ENCODE data around the gene SAMD1.

SAMD1 gene

GRCh38 chr19:14103310-14103709, 12.8 kb upstream of the SAMD1 start:
- Mint-ChIP-seq H3K27ac (no peak overlapping the region), H3K9me3 (no peaks in the 10 kb centered on the region), H3K4me3 (no peak overlapping the region), H3K27me3 (ENCODE audit: low read depth) (no peaks in the 10 kb centered on the region), H3K4me1 (ENCODE audit: low read depth) (no peaks in the 10 kb centered on the region), H3K36me3 (ENCODE audit: low read depth) (peaks cover 10% of the 10 kb centered on the region)

GRCh38 chr19:14102756-14103155, 12.2 kb upstream of the SAMD1 start:
- no peak overlapping the region for H3K4me3 Mint-ChIP-seq
- H3K4me1 Mint-ChIP-seq (ENCODE audit: low read depth): no peaks in the 10 kb centered on the region
- no peaks in the 10 kb centered on the region for H3K9me3 Mint-ChIP-seq
- H3K36me3 Mint-ChIP-seq (ENCODE audit: low read depth): peaks cover 10% of the 10 kb centered on the region
- H3K27me3 Mint-ChIP-seq (ENCODE audit: low read depth): no peaks in the 10 kb centered on the region
- H3K27ac Mint-ChIP-seq: no peak overlapping the region

GRCh38 chr19:14102102-14102696, 11.6 kb upstream of the SAMD1 start:
- H3K27ac Mint-ChIP-seq: no peak overlapping the region
- no peaks in the 10 kb centered on the region for H3K9me3 Mint-ChIP-seq
- no peak overlapping the region for H3K4me3 Mint-ChIP-seq
- no peaks in the 10 kb centered on the region for H3K27me3 Mint-ChIP-seq (ENCODE audit: low read depth)
- H3K4me1 Mint-ChIP-seq (ENCODE audit: low read depth): no peaks in the 10 kb centered on the region
- peaks cover 10% of the 10 kb centered on the region for H3K36me3 Mint-ChIP-seq (ENCODE audit: low read depth)

GRCh38 chr19:14101003-14101545, 10.5 kb upstream of the SAMD1 start:
- no peaks in the 10 kb centered on the region for H3K9me3 Mint-ChIP-seq
- no peak overlapping the region for H3K4me3 Mint-ChIP-seq

GRCh38 chr19:14097532-14098151, 7.1 kb upstream of the SAMD1 start:
- Mint-ChIP-seq H3K36me3 (ENCODE audit: low read depth) (peaks cover 12% of the 10 kb centered on the region), H3K9me3 (peaks cover 8% of the 10 kb centered on the region), H3K27me3 (ENCODE audit: low read depth) (no peaks in the 10 kb centered on the region), H3K4me3 (no peak overlapping the region), H3K4me1 (ENCODE audit: low read depth) (no peaks in the 10 kb centered on the region), H3K27ac (no peak overlapping the region)

More at GRCh38 chr19:14101003-14101545, 10.5 kb upstream of the SAMD1 start:
- Mint-ChIP-seq H3K36me3 (ENCODE audit: low read depth) (peaks cover 13% of the 10 kb centered on the region), H3K27me3 (ENCODE audit: low read depth) (no peaks in the 10 kb centered on the region), H3K27ac (no peak overlapping the region), H3K4me1 (ENCODE audit: low read depth) (no peaks in the 10 kb centered on the region)

- Mint-ChIP-seq H3K4me1 (ENCODE audit: low read depth) (peaks cover 7% of the 10 kb centered on the region), H3K36me3 (ENCODE audit: low read depth) (peaks cover 12% of the 10 kb centered on the region), H3K27ac (no peak overlapping the region), H3K9me3 (peaks cover 8% of the 10 kb centered on the region), H3K27me3 (ENCODE audit: low read depth) (no peaks in the 10 kb centered on the region), H3K4me3 (no peak overlapping the region)
Measured at GRCh38 chr19:14096272-14096992, 5.9 kb upstream of the SAMD1 start.

GRCh38 chr19:14094854-14095253, 4.3 kb upstream of the SAMD1 start:
- Mint-ChIP-seq H3K27ac (no peak overlapping the region), H3K4me1 (ENCODE audit: low read depth) (peaks cover 8% of the 10 kb centered on the region), H3K36me3 (ENCODE audit: low read depth) (peaks cover 8% of the 10 kb centered on the region), H3K27me3 (ENCODE audit: low read depth) (no peaks in the 10 kb centered on the region), H3K9me3 (peaks cover 8% of the 10 kb centered on the region), H3K4me3 (no peak overlapping the region)

GRCh38 chr19:14093117-14093823, 2.7 kb upstream of the SAMD1 start:
- H3K27me3 Mint-ChIP-seq (ENCODE audit: low read depth): no peaks in the 10 kb centered on the region
- no peak overlapping the region for H3K4me3 Mint-ChIP-seq
- peaks cover 15% of the 10 kb centered on the region for H3K36me3 Mint-ChIP-seq (ENCODE audit: low read depth)
- peaks cover 14% of the 10 kb centered on the region for H3K4me1 Mint-ChIP-seq (ENCODE audit: low read depth)
- peaks cover 8% of the 10 kb centered on the region for H3K9me3 Mint-ChIP-seq
- H3K27ac Mint-ChIP-seq: no peak overlapping the region

GRCh38 chr19:14091813-14092462, 1.4 kb upstream of the SAMD1 start:
- Mint-ChIP-seq H3K27ac (peak overlapping the region; percentile 99), H3K4me1 (ENCODE audit: low read depth) (peaks cover 18% of the 10 kb centered on the region), H3K27me3 (ENCODE audit: low read depth) (no peaks in the 10 kb centered on the region), H3K4me3 (peak overlapping the region; percentile 99), H3K36me3 (ENCODE audit: low read depth) (peaks cover 21% of the 10 kb centered on the region), H3K9me3 (peaks cover 8% of the 10 kb centered on the region)

- Mint-ChIP-seq H3K36me3 (ENCODE audit: low read depth) (peaks cover 17% of the 10 kb centered on the region), H3K27ac (peak overlapping the region; percentile 99), H3K27me3 (ENCODE audit: low read depth) (no peaks in the 10 kb centered on the region)
Measured at GRCh38 chr19:14091081-14091812, 696 bp upstream of the SAMD1 start.

GRCh38 chr19:14089662-14090508, 666 bp downstream of the SAMD1 start:
- Mint-ChIP-seq H3K4me1 (ENCODE audit: low read depth) (peaks cover 18% of the 10 kb centered on the region), H3K9me3 (peaks cover 8% of the 10 kb centered on the region), H3K27me3 (ENCODE audit: low read depth) (no peaks in the 10 kb centered on the region), H3K36me3 (ENCODE audit: low read depth) (peaks cover 17% of the 10 kb centered on the region), H3K4me3 (peak overlapping the region; percentile 82), H3K27ac (peak overlapping the region; percentile 4)

More at GRCh38 chr19:14091081-14091812, 696 bp upstream of the SAMD1 start:
- peak overlapping the region; percentile 99 for H3K4me3 Mint-ChIP-seq
- peaks cover 18% of the 10 kb centered on the region for H3K4me1 Mint-ChIP-seq (ENCODE audit: low read depth)
- H3K9me3 Mint-ChIP-seq: peaks cover 8% of the 10 kb centered on the region

- no peaks in the 10 kb centered on the region for H3K27me3 Mint-ChIP-seq (ENCODE audit: low read depth)
- H3K9me3 Mint-ChIP-seq: peaks cover 8% of the 10 kb centered on the region
- peaks cover 18% of the 10 kb centered on the region for H3K4me1 Mint-ChIP-seq (ENCODE audit: low read depth)
- H3K4me3 Mint-ChIP-seq: peak overlapping the region; percentile 62
- H3K27ac Mint-ChIP-seq: peak overlapping the region; percentile 4
- peaks cover 17% of the 10 kb centered on the region for H3K36me3 Mint-ChIP-seq (ENCODE audit: low read depth)
Measured at GRCh38 chr19:14089412-14089661, 1.2 kb downstream of the SAMD1 start.

Measured in T-helper 1 cell treated with Interleukin-12 subunit alpha and Interleukin-12 subunit beta and Interleukin-4 antibody, amounts not matched to agents 30 μg/mL and 1 μg/mL, for 36 hours (primary cell).